ENCODE measurements around the gene GPD2. TPM values are rescaled to one million over a fixed set of nuclear protein-coding genes. Genes with fewer than 3 reads are reported as not detected.

GPD2 gene
- total RNA-seq, 1 experiment from 2014 or later: 62.5 TPM

- POLR2A ChIA-PET: no interaction called here
- no TSS peak for BruUV-seq (replicated peaks)
- no peak for TF ChIP-seq CTCF (IDR thresholded peaks at IDR 0.05; ENCODE audit: unreplicated experiment)
These were observed 112.2 kb downstream of the GPD2 start for GRCh38 chr2:156548413-156548812.

GRCh38 chr2:156553714-156554442 lies 117.7 kb downstream of the GPD2 start:
- no peak for DNase-seq (ENCODE audit: unreplicated experiment)
- POLR2A ChIA-PET: interaction anchor here (0.6 to 1.4 kb wide), 2 partner anchors 219 to 1200 kb away, joined by 4 to 6 read pairs; no protein-coding TSS in a partner anchor
- intact Hi-C loops (cut with micrococcal nuclease): no loop called here
- H3K4me1 Mint-ChIP-seq (ENCODE audit: insufficient read depth, unreplicated experiment): no peaks in the 10 kb centered on the region
- TF ChIP-seq CTCF (IDR thresholded peaks at IDR 0.05; ENCODE audit: unreplicated experiment): no peak
- H3K9me3 Mint-ChIP-seq (ENCODE audit: unreplicated experiment): no peaks in the 10 kb centered on the region
- CTCF ChIA-PET: interaction anchor here (1.0 kb wide), 1 partner anchor 773 kb away, joined by 4 read pairs; no protein-coding TSS in a partner anchor
- peaks cover 26% of the 10 kb centered on the region for H3K36me3 Mint-ChIP-seq (ENCODE audit: insufficient read depth, unreplicated experiment)
- no peak overlapping the region for H3K4me3 Mint-ChIP-seq (ENCODE audit: unreplicated experiment)
- no TSS peak for BruUV-seq (replicated peaks)
- H3K27ac Mint-ChIP-seq (ENCODE audit: low read depth, unreplicated experiment): no peak overlapping the region
- H3K27me3 Mint-ChIP-seq (ENCODE audit: insufficient read depth, unreplicated experiment): no peaks in the 10 kb centered on the region

More at GRCh38 chr2:156548413-156548812, 112.2 kb downstream of the GPD2 start:
- DNase-seq (ENCODE audit: unreplicated experiment): no peak
- Mint-ChIP-seq H3K4me1 (ENCODE audit: insufficient read depth, unreplicated experiment) (no peaks in the 10 kb centered on the region), H3K27ac (ENCODE audit: low read depth, unreplicated experiment) (no peak overlapping the region), H3K27me3 (ENCODE audit: insufficient read depth, unreplicated experiment) (no peaks in the 10 kb centered on the region), H3K9me3 (ENCODE audit: unreplicated experiment) (no peaks in the 10 kb centered on the region), H3K4me3 (ENCODE audit: unreplicated experiment) (no peak overlapping the region), H3K36me3 (ENCODE audit: insufficient read depth, unreplicated experiment) (peaks cover 19% of the 10 kb centered on the region)
- CTCF ChIA-PET: interaction anchor here (0.6 to 0.7 kb wide), 2 partner anchors 11 to 213 kb away, joined by 3 read pairs; no protein-coding TSS in a partner anchor
- intact Hi-C loops (cut with micrococcal nuclease): no loop called here

GRCh38 chr2:156561326-156561725 lies 125.1 kb downstream of the GPD2 start:
- Mint-ChIP-seq H3K27me3 (ENCODE audit: insufficient read depth, unreplicated experiment) (no peaks in the 10 kb centered on the region), H3K9me3 (ENCODE audit: unreplicated experiment) (no peaks in the 10 kb centered on the region), H3K27ac (ENCODE audit: low read depth, unreplicated experiment) (no peak overlapping the region), H3K36me3 (ENCODE audit: insufficient read depth, unreplicated experiment) (peaks cover 20% of the 10 kb centered on the region), H3K4me1 (ENCODE audit: insufficient read depth, unreplicated experiment) (no peaks in the 10 kb centered on the region), H3K4me3 (ENCODE audit: unreplicated experiment) (no peak overlapping the region)
- BruUV-seq (replicated peaks): no TSS peak
- POLR2A ChIA-PET: no interaction called here
- no peak for TF ChIP-seq CTCF (IDR thresholded peaks at IDR 0.05; ENCODE audit: unreplicated experiment)
- intact Hi-C loops (cut with micrococcal nuclease): no loop called here
- CTCF ChIA-PET: interaction anchor here (0.6 to 1.3 kb wide), 5 partner anchors 9 to 677 kb away, joined by 3 to 6 read pairs (median 3); no protein-coding TSS in a partner anchor
- no peak for DNase-seq (ENCODE audit: unreplicated experiment)

GRCh38 chr2:156562124-156562523 lies 125.9 kb downstream of the GPD2 start:
- BruUV-seq (replicated peaks): no TSS peak
- no peaks in the 10 kb centered on the region for H3K27me3 Mint-ChIP-seq (ENCODE audit: insufficient read depth, unreplicated experiment)
- H3K36me3 Mint-ChIP-seq (ENCODE audit: insufficient read depth, unreplicated experiment): peaks cover 23% of the 10 kb centered on the region
- POLR2A ChIA-PET: no interaction called here
- CTCF ChIA-PET: interaction anchor here (0.6 to 2.0 kb wide), 4 partner anchors 10 to 49 kb away, joined by 3 to 6 read pairs (median 4); no protein-coding TSS in a partner anchor
- intact Hi-C loops (cut with micrococcal nuclease): no loop called here
- H3K27ac Mint-ChIP-seq (ENCODE audit: low read depth, unreplicated experiment): no peak overlapping the region
- no peak overlapping the region for H3K4me3 Mint-ChIP-seq (ENCODE audit: unreplicated experiment)
- DNase-seq (ENCODE audit: unreplicated experiment): no peak
- no peak for TF ChIP-seq CTCF (IDR thresholded peaks at IDR 0.05; ENCODE audit: unreplicated experiment)
- no peaks in the 10 kb centered on the region for H3K4me1 Mint-ChIP-seq (ENCODE audit: insufficient read depth, unreplicated experiment)
- H3K9me3 Mint-ChIP-seq (ENCODE audit: unreplicated experiment): no peaks in the 10 kb centered on the region
